SK-N-MC (cell line): ENCODE data around the gene TIMM17A.

ENCODE experiments used
- EZH2 ChIP-seq: fragments of 200-600 bp; sonication (generic); IDR thresholded peaks from one replicate; pipeline ENCODE4 v1.6.1; 2017; ENCODE audit warnings: antibody characterized with exemption
- POLR2AphosphoS5 ChIP-seq: IDR thresholded peaks from 2 replicates; pipeline ENCODE4 v1.6.1; 2012; ENCODE audit warnings: mild to moderate bottlenecking, low read depth, low read length, borderline replicate concordance

- TF ChIP-seq POLR2AphosphoS5, result no peak
- no peak for TF ChIP-seq EZH2
These were observed 7.7 kb upstream of the TIMM17A start for GRCh38 chr1:201947697-201948008.
